Mucosa of rectum (tissue), 2 donors: ENCODE measurements around the gene DHRS12.

Source experiments
- H3K27ac ChIP-seq, 2 donors: one replicate each; pipeline ENCODE4 v1.7.0; 2013; ENCODE audit warnings: inconsistent platforms in 2 of 2, low read depth in 2 of 2, low read length in 2 of 2
- H3K27me3 ChIP-seq, 2 donors: one replicate each; pipeline ENCODE4 v1.7.0; 2013; ENCODE audit warnings: low read length in 2 of 2; ENCODE audit not compliant: control insufficient read depth in 2 of 2, insufficient read depth in 2 of 2
- H3K36me3 ChIP-seq, 2 donors: one replicate each; pipeline ENCODE4 v1.7.0; 2013; ENCODE audit warnings: low read length in 2 of 2; ENCODE audit not compliant: control insufficient read depth in 2 of 2, insufficient read depth in 2 of 2
- H3K4me1 ChIP-seq, 2 donors: one replicate each; pipeline ENCODE4 v1.7.0; 2013; ENCODE audit warnings: low read length in 2 of 2, mild to moderate bottlenecking in 1 of 2; ENCODE audit not compliant: control insufficient read depth in 2 of 2, insufficient read depth in 2 of 2
- H3K4me3 ChIP-seq, 2 donors: one replicate each; pipeline ENCODE4 v1.7.0; 2013; ENCODE audit warnings: low read length in 2 of 2
- H3K9ac ChIP-seq, 2 donors: one replicate each; pipeline ENCODE4 v1.7.0; 2013; ENCODE audit warnings: low read length in 2 of 2, low read depth in 1 of 2, mild to moderate bottlenecking in 1 of 2
- H3K9me3 ChIP-seq, 2 donors: one replicate each; pipeline ENCODE4 v1.7.0; 2013; ENCODE audit warnings: low read length in 2 of 2; ENCODE audit not compliant: control insufficient read depth in 2 of 2
- donor health status: healthy.
- donor health status: Normal muscosa, but diverticular disease.

DHRS12 gene

GRCh38 chr13:51763486-51763885 lies 40.5 kb downstream of the DHRS12 start:
- Histone ChIP-seq H3K4me1 (peaks cover 11 to 12% of the 10 kb centered on the region in 2 donors), H3K27me3 (no peaks in the 10 kb centered on the region), H3K36me3 (peaks cover 4 to 9% of the 10 kb centered on the region in 2 donors)

GRCh38 chr13:51761643-51762350 lies 42.2 kb downstream of the DHRS12 start:
- Histone ChIP-seq H3K4me3 (no peak overlapping the region), H3K9ac (no peak overlapping the region), H3K9me3 (no peaks in the 10 kb centered on the region), H3K27ac (no peak overlapping the region), H3K27me3 (no peaks in the 10 kb centered on the region), H3K36me3 (peaks cover 4 to 13% of the 10 kb centered on the region in 2 donors), H3K4me1 (peaks cover 11 to 12% of the 10 kb centered on the region in 2 donors)

More at GRCh38 chr13:51763486-51763885, 40.5 kb downstream of the DHRS12 start:
- Histone ChIP-seq H3K9ac (no peak overlapping the region), H3K4me3 (no peak overlapping the region), H3K9me3 (no peaks in the 10 kb centered on the region), H3K27ac (no peak overlapping the region)

GRCh38 chr13:51760592-51760991 lies 43.4 kb downstream of the DHRS12 start:
- no peaks in the 10 kb centered on the region for H3K9me3 ChIP-seq
- peaks cover 11 to 12% of the 10 kb centered on the region in 2 donors for H3K4me1 ChIP-seq
- H3K27me3 ChIP-seq: no peaks in the 10 kb centered on the region
- H3K36me3 ChIP-seq: peaks cover 4 to 16% of the 10 kb centered on the region in 2 donors
- no peak overlapping the region for H3K9ac ChIP-seq
- H3K4me3 ChIP-seq: no peak overlapping the region
- H3K27ac ChIP-seq: no peak overlapping the region

- Histone ChIP-seq H3K27me3 (no peaks in the 10 kb centered on the region), H3K9me3 (no peaks in the 10 kb centered on the region), H3K4me1 (peaks cover 1 to 3% of the 10 kb centered on the region in 2 donors), H3K27ac (no peak overlapping the region), H3K4me3 (no peak overlapping the region), H3K9ac (no peak overlapping the region), H3K36me3 (peaks cover 4 to 16% of the 10 kb centered on the region in 2 donors)
Measured at GRCh38 chr13:51759240-51759639, 44.7 kb downstream of the DHRS12 start.

- no peak overlapping the region for H3K9ac ChIP-seq
- no peak overlapping the region for H3K4me3 ChIP-seq
- no peaks in the 10 kb centered on the region for H3K4me1 ChIP-seq
- no peak overlapping the region for H3K27ac ChIP-seq
- H3K9me3 ChIP-seq: no peaks in the 10 kb centered on the region
- H3K36me3 ChIP-seq: peaks cover 4 to 16% of the 10 kb centered on the region in 2 donors
- H3K27me3 ChIP-seq: no peaks in the 10 kb centered on the region
Measured at GRCh38 chr13:51758691-51759090, 45.3 kb downstream of the DHRS12 start.

- no peak overlapping the region for H3K4me3 ChIP-seq
- H3K9me3 ChIP-seq: no peaks in the 10 kb centered on the region
- peaks cover 4 to 22% of the 10 kb centered on the region in 2 donors for H3K36me3 ChIP-seq
- no peaks in the 10 kb centered on the region for H3K4me1 ChIP-seq
- H3K9ac ChIP-seq: no peak overlapping the region
- H3K27ac ChIP-seq: no peak overlapping the region
- H3K27me3 ChIP-seq: no peaks in the 10 kb centered on the region
Measured at GRCh38 chr13:51756651-51757050, 47.3 kb downstream of the DHRS12 start.

- Histone ChIP-seq H3K27ac (no peak overlapping the region), H3K36me3 (peaks cover 0 to 3% of the 10 kb centered on the region in 2 donors), H3K9me3 (peaks cover 0 to 3% of the 10 kb centered on the region in 2 donors), H3K4me1 (no peaks in the 10 kb centered on the region), H3K9ac (no peak overlapping the region), H3K27me3 (no peaks in the 10 kb centered on the region), H3K4me3 (no peak overlapping the region)
Measured at GRCh38 chr13:51747438-51748434, 56.2 kb downstream of the DHRS12 start.

GRCh38 chr13:51746802-51747201 lies 57.2 kb downstream of the DHRS12 start:
- Histone ChIP-seq H3K4me1 (no peaks in the 10 kb centered on the region), H3K27me3 (no peaks in the 10 kb centered on the region), H3K9ac (no peak overlapping the region), H3K36me3 (peaks cover 0 to 2% of the 10 kb centered on the region in 2 donors), H3K9me3 (peaks cover 0 to 3% of the 10 kb centered on the region in 2 donors), H3K27ac (no peak overlapping the region), H3K4me3 (no peak overlapping the region)

GRCh38 chr13:51745243-51745642 lies 58.7 kb downstream of the DHRS12 start:
- no peaks in the 10 kb centered on the region for H3K4me1 ChIP-seq
- H3K4me3 ChIP-seq: no peak overlapping the region
- peaks cover 0 to 3% of the 10 kb centered on the region in 2 donors for H3K9me3 ChIP-seq
- no peaks in the 10 kb centered on the region for H3K27me3 ChIP-seq
- no peak overlapping the region for H3K27ac ChIP-seq
- no peak overlapping the region for H3K9ac ChIP-seq
- H3K36me3 ChIP-seq: peaks cover 0 to 2% of the 10 kb centered on the region in 2 donors

GRCh38 chr13:51742611-51743010 lies 61.4 kb downstream of the DHRS12 start:
- no peak overlapping the region for H3K4me3 ChIP-seq
- no peaks in the 10 kb centered on the region for H3K27me3 ChIP-seq
- no peak overlapping the region for H3K9ac ChIP-seq
- H3K36me3 ChIP-seq: no peaks in the 10 kb centered on the region
- no peaks in the 10 kb centered on the region for H3K9me3 ChIP-seq
- H3K4me1 ChIP-seq: no peaks in the 10 kb centered on the region
- no peak overlapping the region for H3K27ac ChIP-seq
